Stimulated activated CD8-positive, alpha-beta memory T cell treated with anti-CD3 and anti-CD28 coated beads, Interleukin-2, amount 100 ng/mL, for 1 hour (primary cell): ENCODE measurements around the gene ARHGAP23.
"Not testable (repeated sequence)": the region's sequence is repeated elsewhere in the genome, so short reads cannot be mapped to it uniquely, and the experiment has no call there.

Experiments used
- DNase-seq, 2 donors: peaks; one replicate each; pipeline ENCODE4 v3.0.0-alpha.2; 2020; ENCODE audit warnings: low read depth in 2 of 2

ARHGAP23 gene

DNA sequence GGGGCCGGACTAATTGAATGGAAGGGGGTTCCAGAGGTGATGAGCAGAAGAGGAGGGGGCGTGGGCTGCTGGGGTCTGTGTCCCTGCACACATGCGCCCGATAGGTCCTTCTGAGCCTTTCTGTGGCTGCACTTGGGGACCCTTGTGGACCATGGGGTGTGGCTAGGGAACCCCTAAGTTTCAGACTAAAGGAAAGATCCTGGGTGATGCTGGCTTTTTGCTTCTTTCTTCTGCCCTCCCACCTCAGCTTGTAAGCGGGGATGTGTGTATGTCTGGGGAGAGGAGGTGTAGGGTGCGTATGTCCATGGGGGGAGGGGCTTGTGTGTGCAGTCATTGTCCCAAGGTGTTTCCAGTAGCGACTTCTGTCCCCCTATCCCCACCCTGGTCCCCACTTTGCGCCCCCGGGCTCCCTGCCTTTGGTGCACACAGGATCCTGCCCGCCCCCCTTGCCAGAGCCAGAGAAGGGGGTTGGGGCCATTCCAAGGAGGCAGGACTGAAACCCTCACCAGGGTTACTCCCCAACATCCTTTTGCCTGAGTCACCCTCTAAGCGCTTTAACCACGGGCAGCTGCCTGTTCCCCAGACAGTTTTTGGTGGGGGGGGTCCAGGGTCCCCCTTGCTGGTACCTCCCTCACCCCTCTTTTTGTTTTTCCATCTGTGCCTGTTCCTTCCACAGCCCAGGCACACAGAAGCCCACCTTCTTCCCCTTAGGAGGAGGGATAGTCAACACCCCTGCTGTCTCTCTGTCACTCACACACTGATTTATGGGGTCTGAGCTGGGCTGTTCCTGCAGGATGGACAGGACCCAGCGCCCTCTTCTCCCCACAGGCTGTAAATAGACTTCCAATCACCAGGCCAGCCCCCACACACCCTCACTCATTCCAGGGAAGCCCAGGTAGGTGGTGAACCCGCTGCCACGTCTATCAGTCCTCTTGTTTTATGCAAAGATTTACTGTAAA lies 83.2 kb downstream of the ARHGAP23 start:
- no peak for DNase-seq

DNA sequence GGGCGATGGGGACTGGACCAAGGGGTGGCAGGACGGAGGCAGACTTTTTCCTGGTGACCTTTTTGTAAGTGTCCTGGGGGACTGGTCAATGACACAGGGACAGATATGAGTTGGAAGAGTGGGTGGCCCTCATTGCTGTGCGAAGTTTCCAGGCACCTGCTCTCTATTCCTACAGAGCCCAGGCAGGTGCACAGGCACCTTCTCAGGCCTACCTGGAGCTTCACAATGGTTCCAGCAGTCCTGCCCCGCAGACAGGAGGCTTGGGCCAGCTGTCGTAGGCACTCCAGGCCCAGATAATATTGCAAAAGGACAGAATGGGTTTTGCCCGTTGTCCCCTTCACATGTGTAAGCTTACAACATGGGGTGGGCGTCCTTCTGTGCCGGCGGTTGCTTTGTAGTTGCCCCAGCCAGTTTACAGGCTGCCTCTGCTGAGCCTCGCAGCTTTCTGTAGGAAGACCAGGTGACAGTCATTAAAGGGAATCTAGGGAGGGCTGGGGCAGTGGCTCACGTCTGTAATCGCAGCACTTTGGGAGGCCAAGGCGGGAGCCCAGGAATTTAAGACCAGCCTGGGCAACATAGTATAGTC lies 84.3 kb downstream of the ARHGAP23 start:
- no peak for DNase-seq

DNA sequence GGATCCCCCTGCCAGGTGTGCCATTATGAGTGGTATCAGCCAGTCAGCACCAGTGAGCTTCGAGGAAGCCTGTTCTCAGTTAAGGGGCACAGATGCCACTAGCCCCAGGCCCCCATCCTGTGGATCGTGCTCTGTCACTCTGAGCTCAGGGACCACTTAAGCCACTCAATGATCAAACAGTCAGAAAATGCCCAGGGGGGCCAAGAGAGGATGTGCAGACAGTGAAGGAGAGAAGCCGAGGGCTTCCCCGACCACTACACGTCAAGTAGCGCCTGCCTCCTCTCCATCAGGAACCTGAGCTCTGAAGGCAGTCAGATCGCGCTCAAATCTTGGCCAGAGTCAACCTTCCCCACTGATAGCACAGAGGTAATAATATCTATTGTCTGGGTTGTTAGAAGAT lies 98.3 kb downstream of the ARHGAP23 start:
- DNase-seq: not testable (repeated sequence)

DNA sequence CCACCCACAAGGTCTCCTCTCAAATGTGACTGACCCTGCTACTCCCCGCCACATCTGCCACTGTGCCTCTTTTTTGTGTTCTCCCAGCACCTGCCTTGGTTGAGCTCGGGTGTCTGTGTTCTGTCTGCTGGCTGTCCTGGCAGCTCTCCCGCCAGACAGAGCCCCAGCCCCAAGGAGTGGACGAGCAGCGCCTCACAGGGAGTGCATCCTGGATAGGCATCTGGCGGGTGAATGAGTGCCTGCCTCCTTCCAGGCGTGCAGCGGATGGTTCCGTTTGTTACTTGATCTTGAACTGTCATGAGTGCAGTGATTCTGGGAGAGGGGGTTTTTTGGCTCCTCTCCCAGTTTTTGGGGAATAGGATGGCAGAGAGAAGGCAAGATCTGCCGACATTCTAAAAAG lies 99.9 kb downstream of the ARHGAP23 start:
- DNase-seq: not testable (repeated sequence)

DNA sequence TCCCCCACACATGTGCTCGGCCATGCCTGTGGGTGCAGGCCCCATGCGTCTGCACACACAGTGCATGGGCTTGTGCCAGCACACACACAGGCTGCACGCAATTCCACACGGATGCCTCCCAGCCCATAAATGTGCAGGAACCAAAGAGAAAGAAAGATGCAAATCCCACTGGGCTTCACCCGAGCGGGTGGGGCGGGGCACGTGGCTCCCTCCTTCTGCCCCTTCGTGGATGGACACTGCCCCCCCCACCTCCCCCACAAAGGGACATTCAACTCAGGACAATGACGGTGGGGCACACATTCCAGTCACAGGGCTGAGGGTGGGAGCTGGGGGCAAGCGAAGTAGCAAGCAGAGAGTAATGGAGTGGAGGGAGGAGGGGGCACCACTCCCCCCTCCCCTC lies 102.6 kb downstream of the ARHGAP23 start:
- not testable (repeated sequence) for DNase-seq

DNA sequence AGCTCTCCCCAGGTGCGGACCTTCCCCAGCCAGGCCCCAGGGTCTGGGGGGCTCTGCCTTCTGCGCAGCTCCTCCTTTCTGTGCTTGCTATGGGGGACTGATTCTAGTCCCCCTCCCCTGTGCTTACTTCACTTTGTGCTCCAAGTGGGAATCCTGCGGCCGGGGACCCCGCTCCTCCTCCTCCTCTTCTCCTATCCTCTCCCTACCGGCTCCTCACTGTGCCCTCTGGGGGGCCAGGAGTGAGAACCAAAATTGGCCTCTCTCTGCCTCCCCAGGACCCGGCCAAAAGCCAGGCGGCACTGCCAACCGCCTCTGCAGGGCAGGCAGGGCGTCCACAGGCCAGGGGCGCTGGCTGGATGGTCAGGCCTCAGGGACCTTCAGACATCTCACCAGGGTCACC lies 103.5 kb downstream of the ARHGAP23 start:
- not testable (repeated sequence) for DNase-seq

DNA sequence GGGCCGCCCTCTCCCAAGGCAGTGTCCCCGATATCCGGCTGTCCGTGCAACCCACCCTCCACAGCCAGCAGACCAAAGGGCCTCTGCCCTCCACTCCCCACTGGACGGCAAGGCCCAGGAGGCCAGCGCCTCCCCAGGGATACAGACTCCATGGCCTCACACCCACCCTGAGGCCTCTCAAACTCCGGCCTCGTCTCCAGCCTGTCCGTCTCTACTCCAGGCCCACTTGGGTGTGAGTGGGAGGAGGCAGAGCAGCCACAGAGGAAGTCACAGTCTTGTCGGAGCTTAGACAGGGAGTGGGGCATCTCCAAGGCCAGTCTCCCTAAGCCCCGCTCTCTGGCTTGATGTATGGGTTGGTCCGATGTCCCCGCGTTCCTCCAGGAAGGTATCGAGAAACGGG lies 104.2 kb downstream of the ARHGAP23 start:
- DNase-seq: no peak

DNA sequence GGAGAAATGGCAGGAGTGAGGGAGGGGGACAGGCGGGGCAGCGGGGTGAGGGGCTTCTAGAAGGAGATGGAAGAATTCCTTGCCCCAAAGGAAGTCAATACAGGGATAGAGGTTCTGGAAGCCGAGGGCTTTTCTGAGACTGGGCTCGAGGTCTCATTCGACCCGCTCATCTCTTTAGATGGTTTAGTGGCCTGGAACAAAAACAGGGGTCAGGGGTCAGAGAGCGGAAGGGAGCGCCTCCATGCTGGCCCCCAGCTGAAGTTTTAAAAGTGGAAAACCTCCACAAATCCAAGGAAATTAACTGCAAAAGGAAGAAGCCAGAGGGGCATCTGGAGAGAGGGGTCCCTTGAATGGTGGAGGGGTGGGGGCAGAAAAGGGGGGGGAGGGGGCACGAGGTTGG lies 105.0 kb downstream of the ARHGAP23 start:
- no peak for DNase-seq

DNA sequence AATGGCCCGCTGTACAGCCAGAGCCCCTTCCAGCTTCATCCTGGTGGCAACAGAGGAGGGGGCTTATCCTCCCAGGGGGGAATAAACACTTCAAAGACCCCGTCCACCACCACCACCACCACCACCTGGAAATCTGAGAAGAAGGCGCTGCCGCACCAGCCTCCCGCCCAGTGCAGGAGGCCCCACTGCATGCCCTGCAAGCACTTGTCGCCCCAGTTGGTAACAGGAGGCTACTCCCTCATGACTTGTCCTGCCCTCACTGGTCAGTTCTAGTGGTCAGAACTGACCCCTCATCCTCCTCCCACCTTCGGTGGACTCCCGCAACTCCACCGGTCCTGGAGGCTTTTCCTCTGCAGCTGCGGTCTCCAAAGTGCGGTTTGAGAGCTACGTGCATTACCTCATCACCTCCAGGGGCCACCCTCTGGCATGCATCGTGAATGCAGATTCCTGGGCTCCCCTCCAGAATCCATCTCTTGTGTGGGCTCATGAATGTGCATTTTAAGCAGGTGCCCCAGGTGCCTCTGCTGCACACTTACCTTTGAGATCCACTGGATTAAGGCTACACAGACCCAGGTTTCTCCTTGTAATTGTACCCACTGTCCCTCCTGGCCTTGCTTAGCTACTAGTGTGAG lies 105.7 kb downstream of the ARHGAP23 start:
- DNase-seq: no peak

DNA sequence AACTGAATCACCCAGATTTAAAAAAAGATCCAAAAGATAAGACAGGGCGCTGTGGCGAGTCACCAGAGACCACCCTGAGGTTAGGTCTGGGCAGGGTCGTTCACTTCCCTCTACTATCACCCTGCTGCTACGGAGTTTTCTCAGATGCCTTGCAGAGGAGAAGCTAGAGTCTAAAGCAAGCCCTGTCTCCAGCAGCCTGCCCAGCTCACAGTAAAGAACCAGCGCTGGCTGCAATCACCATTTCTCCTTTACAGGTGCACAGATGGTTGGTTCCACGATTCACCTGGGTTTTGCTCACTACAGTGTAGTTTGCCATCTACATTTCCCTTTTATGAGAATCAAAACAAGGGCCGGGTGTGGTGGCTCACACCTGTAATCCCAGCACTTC lies 106.2 kb downstream of the ARHGAP23 start:
- no peak for DNase-seq

DNA sequence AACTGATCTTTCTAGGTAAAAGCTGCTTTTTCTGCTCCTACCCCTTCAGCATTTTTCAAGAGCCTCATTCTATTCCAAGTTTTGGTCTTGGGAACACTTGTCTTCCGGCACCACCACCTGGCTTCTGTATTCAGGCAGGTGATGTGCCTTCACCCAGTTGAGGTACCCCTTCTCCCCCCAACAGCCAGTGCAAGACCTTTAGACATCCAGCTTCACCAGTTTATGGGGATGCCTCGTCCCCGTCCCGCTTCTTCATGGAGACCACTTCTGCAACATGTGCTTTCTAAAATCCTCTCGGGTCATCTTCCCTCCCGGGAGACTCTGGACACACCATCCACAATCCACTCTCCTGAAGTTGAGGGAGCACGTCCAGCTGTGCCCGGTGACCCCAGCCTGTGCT lies 107.6 kb downstream of the ARHGAP23 start:
- DNase-seq: no peak

DNA sequence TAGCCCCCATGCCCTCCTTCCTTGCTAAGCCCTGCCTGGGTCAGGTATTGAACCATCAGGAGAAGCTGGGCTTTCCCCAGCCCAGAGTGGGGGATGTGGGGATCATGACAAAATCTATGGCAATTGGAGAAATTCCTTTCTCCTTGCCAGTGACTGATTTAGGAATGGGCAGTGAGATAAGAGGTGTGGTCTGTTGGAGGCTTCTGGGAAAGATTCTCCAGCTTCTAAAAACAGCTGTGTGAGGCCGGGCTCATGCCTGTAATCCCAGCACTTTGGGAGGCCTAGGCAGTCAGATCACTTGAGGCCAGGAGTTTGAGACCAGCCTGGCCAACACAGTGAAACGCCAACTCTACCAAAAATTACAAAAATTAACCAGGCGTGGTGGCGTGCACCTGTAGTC lies 108.4 kb downstream of the ARHGAP23 start:
- DNase-seq: no peak

DNA sequence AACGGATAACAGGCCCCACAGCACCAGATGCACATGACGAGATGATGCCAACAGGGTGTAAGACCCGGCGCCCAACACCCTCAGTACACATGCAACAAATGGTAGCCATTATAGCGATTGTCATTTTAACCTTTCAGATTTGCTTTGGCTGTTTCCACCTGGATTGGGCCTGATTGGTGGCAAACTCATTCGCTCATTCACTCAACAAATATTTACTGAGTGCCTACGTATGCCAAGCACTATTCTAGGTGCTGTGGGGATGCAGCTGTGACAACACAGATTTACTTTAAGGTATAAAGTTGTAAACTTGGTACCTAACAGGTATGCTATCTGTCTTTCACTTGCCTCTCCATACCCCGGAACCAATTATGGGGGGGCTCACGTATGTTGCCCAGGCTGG lies 110.6 kb downstream of the ARHGAP23 start:
- DNase-seq: no peak

DNA sequence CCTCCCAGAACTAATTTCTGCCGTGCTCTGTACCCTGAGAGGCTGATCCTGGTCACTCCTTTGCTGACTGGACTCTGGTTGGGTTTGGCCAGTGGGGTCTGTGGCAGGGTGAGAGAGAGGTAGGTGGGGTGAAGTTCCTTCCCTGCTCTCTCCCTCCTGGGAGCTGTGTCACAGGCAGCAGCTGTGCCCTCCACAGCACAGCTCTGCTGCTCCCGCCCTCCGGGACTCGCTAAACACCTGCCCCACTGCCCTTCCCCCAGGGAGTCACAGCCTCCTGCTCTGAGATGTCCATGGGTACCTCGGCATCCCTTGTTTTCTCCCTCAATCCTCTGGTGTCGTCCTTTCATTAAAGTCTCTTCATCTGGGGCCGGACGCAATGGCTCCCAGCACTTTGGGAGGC lies 111.1 kb downstream of the ARHGAP23 start:
- DNase-seq: no peak

DNA sequence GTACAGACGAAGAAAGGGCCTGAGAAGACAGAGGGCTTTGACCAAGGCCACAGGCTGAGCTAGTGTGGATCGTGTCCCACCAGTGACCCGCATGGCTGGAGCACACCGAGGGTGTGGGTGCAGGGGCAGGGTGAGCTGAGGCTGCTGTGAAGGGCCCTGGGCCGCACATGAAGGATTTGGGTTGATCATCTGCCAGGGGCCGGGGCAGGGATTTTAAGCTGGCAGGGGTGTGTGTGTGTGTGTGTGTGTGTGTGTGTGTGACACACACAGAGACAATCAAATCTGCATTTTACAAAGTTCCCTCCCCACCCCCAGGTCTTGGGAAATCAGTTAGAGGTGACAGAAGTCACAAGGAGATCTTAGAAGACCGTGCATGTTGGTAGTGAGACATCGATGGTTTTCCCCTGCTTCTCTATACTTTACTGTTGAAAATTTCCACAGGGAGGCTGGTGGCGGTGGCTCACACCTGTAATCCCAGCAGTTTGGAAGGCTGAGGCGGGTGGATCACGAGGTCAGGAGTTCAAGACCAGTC lies 112.3 kb downstream of the ARHGAP23 start:
- DNase-seq: no peak

DNA sequence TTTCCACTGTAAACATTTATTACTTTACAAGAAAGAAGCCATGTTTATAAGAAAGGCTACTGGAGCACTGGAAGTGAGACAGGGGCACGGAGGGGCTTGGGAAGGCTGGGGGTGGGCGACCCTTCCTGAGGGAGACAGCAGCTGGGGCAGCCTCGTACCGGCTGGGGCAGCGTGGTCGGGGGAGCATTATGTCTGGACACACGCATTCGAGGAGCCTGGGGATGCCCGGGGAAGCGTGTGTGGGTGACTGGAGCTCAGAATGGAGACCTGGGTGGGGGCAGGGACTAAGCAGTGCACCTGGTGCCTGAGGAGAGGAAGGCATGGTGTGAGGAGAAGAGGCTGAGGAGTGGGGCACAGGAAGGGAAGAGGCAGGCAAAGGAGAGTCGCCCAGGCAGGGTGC lies 113.0 kb downstream of the ARHGAP23 start:
- DNase-seq: no peak

DNA sequence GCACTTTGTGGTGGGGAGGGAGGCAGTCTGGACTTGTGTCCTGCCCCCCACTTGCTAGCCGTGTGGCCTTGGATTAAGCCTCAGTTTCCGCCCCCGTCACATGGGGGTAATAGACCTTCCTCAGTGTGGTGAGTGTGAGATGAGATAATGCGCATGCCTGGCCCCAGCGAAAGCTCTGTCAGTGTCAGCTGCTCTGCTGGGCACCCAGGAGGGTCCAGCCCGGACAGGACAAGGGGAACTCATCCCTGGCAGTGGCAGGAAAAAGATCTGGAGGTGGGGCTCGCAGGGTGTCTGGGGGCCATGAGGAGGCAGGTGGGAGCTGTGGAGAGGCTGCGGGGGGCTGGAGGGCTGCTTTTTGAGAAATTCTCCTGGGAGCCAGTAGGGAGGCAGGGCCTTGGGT lies 114.0 kb downstream of the ARHGAP23 start:
- no peak for DNase-seq

DNA sequence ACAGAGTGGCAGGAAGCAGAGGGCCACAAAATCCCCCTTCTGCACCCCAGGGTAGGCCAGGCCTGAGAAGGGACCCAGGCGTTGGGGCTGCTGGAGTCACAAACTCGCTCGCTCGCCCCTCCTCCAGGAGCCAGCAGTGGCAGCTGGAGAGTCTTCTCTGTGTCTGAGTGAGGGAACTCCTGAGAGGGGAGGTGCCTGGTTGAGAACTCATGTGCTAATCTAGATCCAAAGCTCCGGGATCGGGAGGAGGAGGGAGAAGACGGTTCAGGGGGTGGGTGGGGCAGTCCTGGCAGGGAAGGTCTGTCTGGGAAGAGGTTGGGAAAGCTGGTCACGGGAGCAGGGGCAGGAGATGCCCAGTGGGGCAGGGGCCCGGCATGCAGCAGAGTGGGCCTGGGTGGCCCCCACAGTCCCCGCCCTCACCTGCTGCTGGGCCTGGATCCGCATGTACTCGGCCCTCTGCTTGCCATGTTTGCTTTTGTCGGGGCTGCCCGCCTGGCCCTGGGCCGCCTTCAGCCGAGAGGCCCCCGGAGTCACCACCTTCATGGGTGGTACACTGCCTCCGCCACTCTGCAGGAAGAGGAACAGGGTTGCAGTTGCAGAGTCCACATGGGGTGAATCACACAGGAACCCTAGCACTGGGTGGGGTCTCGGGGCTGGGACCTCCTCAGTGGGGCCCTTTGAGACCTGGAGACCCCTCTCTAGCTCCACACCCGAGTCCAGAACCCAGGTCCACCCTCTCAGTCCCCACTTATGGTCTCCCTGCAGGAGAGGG lies 115.3 kb downstream of the ARHGAP23 start:
- no peak for DNase-seq

DNA sequence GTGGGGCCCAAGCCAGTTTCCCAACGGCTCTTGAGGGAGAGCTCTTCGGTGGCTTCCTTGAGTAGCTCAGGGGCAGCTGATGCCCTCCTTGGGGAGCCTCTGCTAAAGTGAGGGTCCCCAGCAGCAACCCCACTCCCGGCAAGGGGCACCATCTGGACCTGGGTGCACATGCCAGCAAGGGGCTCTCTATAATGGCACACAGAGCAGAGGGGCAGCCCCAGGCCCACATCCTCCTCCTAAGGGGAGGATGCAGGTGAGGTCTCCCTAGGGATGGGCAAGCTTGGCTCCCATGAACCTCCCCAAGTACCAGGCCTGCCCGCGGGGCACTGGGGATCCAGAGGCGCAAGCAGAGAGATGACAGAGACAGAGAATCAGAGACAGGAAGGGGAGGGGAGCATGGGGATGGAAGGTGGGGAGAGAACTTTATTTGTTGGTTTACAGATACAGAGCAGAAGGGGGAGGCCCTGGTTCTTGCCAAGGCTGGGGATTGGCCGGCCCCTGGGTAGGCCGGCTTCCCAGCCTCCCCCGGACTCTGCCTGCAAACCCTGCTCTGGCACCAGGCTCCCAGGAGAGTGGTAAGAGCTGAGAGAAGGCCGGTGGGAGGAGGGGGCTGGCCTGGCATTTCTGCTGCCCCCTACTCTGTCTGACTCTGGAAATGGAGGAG lies 116.0 kb downstream of the ARHGAP23 start:
- DNase-seq: no peak

DNA sequence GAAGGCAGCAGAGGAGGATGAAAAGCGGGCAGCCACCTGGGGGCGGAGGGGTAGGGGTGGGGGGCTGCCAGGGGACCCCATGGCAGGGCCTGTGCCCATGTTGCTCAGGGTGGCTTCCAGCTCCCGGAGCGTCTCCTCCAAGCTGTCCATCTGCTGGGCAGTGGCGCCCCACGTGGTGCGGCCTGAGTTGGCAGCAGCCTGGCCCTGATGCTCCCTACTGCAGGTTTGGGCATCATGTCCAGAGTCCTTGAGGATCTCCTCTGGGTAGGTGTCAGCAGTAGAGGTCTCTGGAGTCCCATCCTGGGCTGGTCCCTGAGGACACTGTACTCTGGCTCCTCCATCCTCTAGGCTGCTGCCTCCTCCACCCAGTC lies 116.6 kb downstream of the ARHGAP23 start:
- no peak for DNase-seq

DNA sequence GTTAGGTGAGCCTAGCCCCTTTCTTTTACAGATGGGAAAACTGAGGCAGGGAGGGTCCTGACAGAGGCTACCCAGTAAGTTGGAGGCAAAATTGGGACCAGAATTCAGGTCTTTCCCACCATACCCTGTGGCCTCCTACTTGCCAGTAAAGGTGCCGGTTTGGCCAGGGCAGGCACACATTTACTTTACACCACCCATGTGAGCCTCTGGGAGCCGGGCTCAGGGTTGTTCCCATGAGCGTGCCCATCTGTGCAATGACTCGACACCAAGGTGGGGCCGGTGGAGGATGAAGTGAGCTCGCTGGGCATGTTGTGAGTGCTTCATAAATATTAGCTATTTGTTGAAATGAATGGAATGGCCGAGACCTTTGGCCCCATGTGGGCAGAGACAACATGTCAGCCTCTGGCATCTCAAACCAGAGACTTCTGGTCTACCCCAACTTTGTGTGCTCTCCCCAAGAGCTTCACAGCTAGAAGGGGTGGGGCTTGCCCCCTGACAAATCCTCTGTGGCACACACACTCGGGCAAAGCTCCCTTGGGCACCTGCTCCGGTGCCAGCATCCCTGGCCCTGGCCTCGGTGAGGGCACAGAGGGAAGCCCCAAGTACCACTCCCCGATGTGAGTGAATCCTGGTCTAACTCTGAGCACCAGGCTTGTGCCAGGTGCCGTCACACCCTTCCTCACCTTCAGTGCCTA lies 117.4 kb downstream of the ARHGAP23 start:
- DNase-seq: no peak
